GM12878 (cell line): ENCODE results near the gene ACSF3. TPM values are rescaled to one million over a fixed set of nuclear protein-coding genes. Genes with fewer than 3 reads are reported as not detected.

Experiments used
- ATAC-seq: fragments of 200-7000 bp; cut with Tn5 transposase; 3 replicates; pipeline ENCODE4 v1.9.1; 2020; ENCODE audit warnings: mild to moderate bottlenecking, moderate library complexity
- BruUV-seq: library from RNA; stranded (reverse); fragments of 400-500 nt; replicated peaks from 2 replicates; lab custom pipeline; 2021; lab: Mats Ljungman, UMichigan
- CTCF ChIA-PET: fragments of 300-600 bp; sonication (Branson Sonifier 250); formaldehyde crosslinking; extraction: SDS; loops from one replicate; lab custom pipeline; 2021; ENCODE audit warnings: inconsistent platforms; lab: Yijun Ruan, JAX
- POLR2A ChIA-PET: fragments of 350-600 bp; formaldehyde crosslinking; extraction: SDS; loops from one replicate; lab custom pipeline; 2021; ENCODE audit warnings: inconsistent platforms; lab: Charles Lee
- RAD21 ChIA-PET: fragments of 300-600 bp; sonication (Branson Sonifier 250); formaldehyde crosslinking; loops from one replicate; lab custom pipeline; 2023; ENCODE audit warnings: antibody characterized with exemption; ENCODE audit not compliant: unreplicated experiment; lab: Charles Lee
- SMC1A ChIA-PET: fragments of 300-600 bp; sonication (Branson Sonifier 250); formaldehyde crosslinking; loops from one replicate; lab custom pipeline; 2023; ENCODE audit not compliant: unreplicated experiment, uncharacterized antibody; lab: Charles Lee
- DNase-seq: peaks from one replicate; pipeline ENCODE4 v3.0.0-alpha.2; 2011; ENCODE audit warnings: low read depth, low spot score
- FAIRE-seq: peaks from 3 replicates; lab custom pipeline; 2011; peaks lifted over from hg19 to GRCh38; lab: Jason Lieb, UNC
- H2AFZ ChIP-seq: 2 replicates; pipeline ENCODE4 v1.6.0; 2011; ENCODE audit warnings: low read depth, low read length, control low read depth; ENCODE audit not compliant: control insufficient read depth
- H3K27ac ChIP-seq: 2 replicates; pipeline ENCODE4 v1.5.1; 2011; ENCODE audit warnings: control low read depth; ENCODE audit not compliant: control insufficient read depth, insufficient read depth
- H3K27me3 ChIP-seq, 2 experiments: replicated peaks in 1 of 2; 2 replicates each; pipeline versions ENCODE4 v1.6.0 to v1.6.1; 2011; ENCODE audit warnings: low read length in 1 of 2; ENCODE audit not compliant: control insufficient read depth in 2 of 2, insufficient read depth in 2 of 2
- H3K36me3 ChIP-seq, 2 experiments: 2 replicates each; pipeline ENCODE4 v1.5.1; 2011; ENCODE audit warnings: low read length in 1 of 2; ENCODE audit not compliant: control insufficient read depth in 2 of 2, insufficient read depth in 2 of 2
- H3K4me1 ChIP-seq: 2 replicates; pipeline ENCODE4 v1.6.1; 2011; ENCODE audit warnings: mild to moderate bottlenecking, low read length, moderate library complexity, mixed read lengths; ENCODE audit not compliant: control insufficient read depth, insufficient read depth
- H3K4me2 ChIP-seq: 2 replicates; pipeline ENCODE4 v1.6.0; 2011; ENCODE audit warnings: control low read depth; ENCODE audit not compliant: control insufficient read depth, insufficient read depth
- H3K4me3 ChIP-seq: fragments of 200-600 bp; sonication (generic); 2 replicates; pipeline ENCODE4 v1.5.1; 2016
- H3K79me2 ChIP-seq: 2 replicates; pipeline ENCODE4 v1.6.0; 2011; ENCODE audit warnings: low read length; ENCODE audit not compliant: control insufficient read depth, insufficient read depth
- H3K9ac ChIP-seq: 2 replicates; pipeline ENCODE4 v1.8.0; 2011; ENCODE audit warnings: low read length, control low read depth, mixed read lengths; ENCODE audit not compliant: control insufficient read depth, insufficient read depth
- H3K9me3 ChIP-seq: replicated peaks from 3 replicates; pipeline ENCODE4 v1.5.1; 2011; ENCODE audit warnings: mild to moderate bottlenecking, low read length; ENCODE audit not compliant: control insufficient read depth, insufficient read depth
- H4K20me1 ChIP-seq: 2 replicates; pipeline ENCODE4 v1.6.0; 2011; ENCODE audit not compliant: control insufficient read depth, insufficient read depth
- CBX5 ChIP-seq: sonication (generic); IDR thresholded peaks from 2 replicates; pipeline ENCODE4 v1.6.1; 2016; ENCODE audit warnings: low read depth, moderate library complexity, mild to moderate bottlenecking, inconsistent platforms
- CEBPB ChIP-seq, 2 experiments: fragments of 150-350 bp in 1 of 2; IDR thresholded peaks; 2 replicates each; pipeline ENCODE4 v1.6.1; 2012 to 2014; ENCODE audit warnings: low read depth in 2 of 2, low read length in 2 of 2, borderline replicate concordance in 1 of 2, inconsistent platforms in 1 of 2
- DPF2 ChIP-seq: fragments of 450-650 bp; IDR thresholded peaks from 2 replicates; pipeline ENCODE4 v1.6.1; 2017; ENCODE audit warnings: mild to moderate bottlenecking
- KAT2A ChIP-seq: conservative IDR thresholded peaks from 2 replicates; pipeline ENCODE4 v1.6.1; 2011; ENCODE audit warnings: low read depth, low read length; ENCODE audit not compliant: control insufficient read depth
- MTA3 ChIP-seq: IDR thresholded peaks from 2 replicates; pipeline ENCODE4 v1.6.1; 2012; ENCODE audit warnings: low read length, inconsistent platforms, borderline replicate concordance
- RAD51 ChIP-seq: fragments of 450-650 bp; IDR thresholded peaks from 2 replicates; pipeline ENCODE4 v1.6.1; 2016; ENCODE audit warnings: moderate library complexity, mild to moderate bottlenecking, inconsistent platforms
- SIN3A ChIP-seq: IDR thresholded peaks from 2 replicates; pipeline ENCODE4 v1.6.1; 2012; ENCODE audit warnings: low read depth, low read length, improper control_type of control experiment
- SMAD5 ChIP-seq: IDR thresholded peaks from 2 replicates; pipeline ENCODE4 v1.6.1; 2016; ENCODE audit warnings: antibody characterized with exemption, low read depth
- SPI1 ChIP-seq: IDR thresholded peaks from 2 replicates; pipeline ENCODE4 v1.6.1; 2011; ENCODE audit warnings: low read depth, mild to moderate bottlenecking, low read length, moderate library complexity, borderline replicate concordance; ENCODE audit not compliant: insufficient read depth
- STAT1 ChIP-seq: fragments of 450-650 bp; conservative IDR thresholded peaks from 2 replicates; pipeline ENCODE4 v1.6.1; 2014; ENCODE audit warnings: antibody characterized with exemption, mild to moderate bottlenecking
- YY1 ChIP-seq: IDR thresholded peaks from 2 replicates; pipeline ENCODE4 v1.6.1; 2011; ENCODE audit warnings: low read depth, mild to moderate bottlenecking, low read length
- ZSCAN29 ChIP-seq: fragments of 450-650 bp; IDR thresholded peaks from 2 replicates; pipeline ENCODE4 v1.6.1; 2017; ENCODE audit warnings: mild to moderate bottlenecking, moderate library complexity
- WGBS: methylation state at CpG from one replicate; pipeline ENCODE4 v1.1.6; 2016; ENCODE audit warnings: low lambda C conversion rate; ENCODE audit not compliant: insufficient replicate concordance, insufficient coverage; ENCODE audit errors: missing lambda C conversion rate; 5-methylcytosine and 5-hydroxymethylcytosine counted together
- in situ Hi-C: fragments of 300-500 bp; cut with MboI; formaldehyde crosslinking; loops from 9 replicates; pipeline ENCODE4 v1.14.3; 2018; ENCODE audit warnings: mixed read lengths
- intact Hi-C: fragments of 100-400 bp; cut with micrococcal nuclease; formaldehyde crosslinking; loops from one replicate; pipeline ENCODE4 v1.14.2; 2022; ENCODE audit not compliant: unreplicated experiment
- polyA plus RNA-seq, 11 experiments: library from polyadenylated mRNA; depleted of rRNA in 4 of 11; unstranded in 6 of 11; stranded (reverse) in 5 of 11; fragments of >200 nt; fragmentation: Nextera tagmentation in 4 of 11; fragmentation: Illumina TruSeq in 1 of 11; extraction: Ambion mirVana in 4 of 11; extraction: Trizol in 1 of 11; gene quantifications; 1 replicate in 1 of 11; 2 replicates in 10 of 11; pipeline versions ENCODE4 v1.2.1 to v1.2.3, GENCODE V29; 2011 to 2016; ENCODE audit warnings: inconsistent platforms in 2 of 11, missing spikeins in 2 of 11, low read depth in 1 of 11
- total RNA-seq, 4 experiments: library from RNA; depleted of rRNA in 3 of 4; stranded (reverse); fragments of >200 nt in 3 of 4; fragmentation: Illumina TruSeq in 1 of 4; extraction: Trizol in 1 of 4; gene quantifications; 2 replicates each; pipeline versions ENCODE4 v1.2.1 to v1.2.3, GENCODE V29; 2013 to 2021

Gene ACSF3
- total and polyA plus RNA-seq, 10 of the 15 experiments (the other 5 are each of a cell fraction or from before 2014, with no cell fraction given) = 1.0 to 44.4 (median 25.8) TPM

DNA sequence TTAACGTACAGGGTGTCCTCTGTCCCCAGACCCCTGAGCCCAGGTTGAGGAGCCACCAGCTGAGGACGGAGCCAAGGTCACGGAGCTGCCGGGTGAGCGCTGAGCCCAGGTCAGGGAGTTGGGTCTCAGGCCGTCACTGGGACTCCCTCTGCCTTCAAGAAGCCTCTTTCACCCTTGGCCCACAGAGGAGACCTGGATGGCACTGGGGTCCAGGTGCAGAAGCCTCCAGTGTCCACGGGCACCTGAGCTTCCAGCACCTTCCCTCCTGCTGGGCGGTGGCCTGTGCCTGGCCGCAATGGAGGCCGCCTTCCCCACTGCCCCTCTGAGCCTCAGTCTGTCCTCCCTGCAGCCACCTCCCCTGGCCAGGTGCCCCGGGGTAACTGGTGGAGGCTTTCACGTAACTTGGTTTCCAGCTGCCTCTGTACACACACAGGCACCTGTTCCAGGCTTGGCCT, 46.3 kb downstream of the ACSF3 start (continued):
- TF ChIP-seq DPF2 = no peak
- no peak for TF ChIP-seq STAT1

DNA sequence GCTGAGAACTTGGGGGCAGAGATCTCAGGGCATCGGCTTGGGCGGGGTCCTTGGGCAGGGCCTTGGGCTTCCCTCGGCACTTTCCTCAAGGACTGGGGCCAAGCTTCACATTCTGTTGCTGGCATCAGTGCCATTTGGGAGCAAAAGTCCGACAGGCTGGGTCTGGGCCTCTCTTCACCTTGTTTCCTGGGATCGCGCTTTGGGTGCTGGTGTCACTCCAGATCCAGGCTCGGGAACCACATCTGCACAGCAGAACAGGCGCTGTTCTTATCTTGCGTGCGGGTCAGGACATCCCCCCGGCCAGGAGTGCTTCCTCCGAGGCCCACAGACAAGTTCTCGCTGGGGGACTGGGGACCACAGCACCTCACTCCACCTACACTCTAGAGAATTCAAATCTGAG, 46.7 kb downstream of the ACSF3 start:
- no TSS peak for BruUV-seq
- H3K79me2 ChIP-seq = no peaks in the 10 kb centered on the region
- H3K27ac ChIP-seq = no peak overlapping the region
- DNase-seq = no peak
- in situ Hi-C loops = no loop called here
- no peak overlapping the region for H2AFZ ChIP-seq
- WGBS = 97% methylated on average over 13 of the region's 13 CpGs
- ChIA-PET POLR2A (no interaction called here), CTCF (no interaction called here), SMC1A (no interaction called here), RAD21 (no interaction called here)
- no peaks in the 10 kb centered on the region for H4K20me1 ChIP-seq
- no peak for ATAC-seq
- no peaks in the 10 kb centered on the region for H3K27me3 ChIP-seq
- no peak overlapping the region for H3K4me3 ChIP-seq
- H3K36me3 ChIP-seq = peaks cover 3 to 13% of the 10 kb centered on the region in 2 experiments; a peak in 3 of 4 replicates
- no peaks in the 10 kb centered on the region for H3K4me1 ChIP-seq
- FAIRE-seq = no peak
- intact Hi-C loops = no loop called here
- no peak overlapping the region for H3K4me2 ChIP-seq
- no peak for TF ChIP-seq CEBPB (IDR thresholded peaks at IDR 0.05; ENCODE audit: borderline replicate concordance in 1 of 2, low read depth in 2 of 2, low read length in 2 of 2)
- TF ChIP-seq SIN3A = no peak
- no peak for TF ChIP-seq CBX5
- no peak for TF ChIP-seq YY1
- no peak for TF ChIP-seq MTA3
- TF ChIP-seq RAD51 = no peak
- TF ChIP-seq KAT2A = no peak
- no peak for TF ChIP-seq SPI1
- TF ChIP-seq SMAD5 = no peak
- TF ChIP-seq ZSCAN29 = no peak
- no peak overlapping the region for H3K9ac ChIP-seq
- H3K9me3 ChIP-seq = no peaks in the 10 kb centered on the region
